Measurements from ENCODE around the gene BRAF.

BRAF gene

GRCh38 chr7:140889150-140889549 is 35.6 kb downstream of the BRAF start:
- no peak for ATAC-seq

GRCh38 chr7:140888087-140888486 is 36.6 kb downstream of the BRAF start:
- no peak for ATAC-seq
- TF ChIP-seq OSR1 (CRISPR knock-in tag; IDR thresholded peaks at IDR 0.05) (no peak), BACH2 (CRISPR knock-in tag; IDR thresholded peaks at IDR 0.05; ENCODE audit: borderline replicate concordance) (no peak), CREB5 (CRISPR knock-in tag; IDR thresholded peaks at IDR 0.05; ENCODE audit: low read depth) (no peak), CSRNP3 (CRISPR knock-in tag; IDR thresholded peaks at IDR 0.05) (no peak), ZC3H10 (CRISPR knock-in tag; IDR thresholded peaks at IDR 0.05) (no peak), GLIS3 (CRISPR knock-in tag; IDR thresholded peaks at IDR 0.05) (no peak), CSDC2 (CRISPR knock-in tag; IDR thresholded peaks at IDR 0.05) (no peak), ZFP30 (CRISPR knock-in tag; IDR thresholded peaks at IDR 0.05) (no peak), ZNF565 (CRISPR knock-in tag; conservative IDR thresholded peaks at IDR 0.05; ENCODE audit: low read depth) (no peak), TCF4 (CRISPR knock-in tag; IDR thresholded peaks at IDR 0.05; ENCODE audit: borderline replicate concordance) (no peak), PATZ1 (CRISPR knock-in tag; IDR thresholded peaks at IDR 0.05; ENCODE audit: borderline replicate concordance) (no peak), PPARA (CRISPR knock-in tag; IDR thresholded peaks at IDR 0.05; ENCODE audit: borderline replicate concordance) (no peak)

More at GRCh38 chr7:140889150-140889549, 35.6 kb downstream of the BRAF start:
- TF ChIP-seq BACH2 (CRISPR knock-in tag; IDR thresholded peaks at IDR 0.05; ENCODE audit: borderline replicate concordance) (no peak), OSR1 (CRISPR knock-in tag; IDR thresholded peaks at IDR 0.05) (no peak), GLIS3 (CRISPR knock-in tag; IDR thresholded peaks at IDR 0.05) (no peak), TSHZ2 (CRISPR knock-in tag; IDR thresholded peaks at IDR 0.05) (no peak), ARNTL (CRISPR knock-in tag; IDR thresholded peaks at IDR 0.05; ENCODE audit: borderline replicate concordance, low read depth) (no peak), ZNF70 (CRISPR knock-in tag; IDR thresholded peaks at IDR 0.05) (no peak), PPARA (CRISPR knock-in tag; IDR thresholded peaks at IDR 0.05; ENCODE audit: borderline replicate concordance) (no peak), ZC3H10 (CRISPR knock-in tag; IDR thresholded peaks at IDR 0.05) (no peak), CSRNP3 (CRISPR knock-in tag; IDR thresholded peaks at IDR 0.05) (no peak), TOX (CRISPR knock-in tag; IDR thresholded peaks at IDR 0.05; ENCODE audit: borderline replicate concordance) (no peak), ESRRG (CRISPR knock-in tag; IDR thresholded peaks at IDR 0.05) (no peak), RARB (CRISPR knock-in tag; IDR thresholded peaks at IDR 0.05) (no peak), TCF4 (CRISPR knock-in tag; IDR thresholded peaks at IDR 0.05; ENCODE audit: borderline replicate concordance) (no peak)

- ATAC-seq: no peak
- TF ChIP-seq CSRNP3 (CRISPR knock-in tag; IDR thresholded peaks at IDR 0.05) (no peak), ZC3H10 (CRISPR knock-in tag; IDR thresholded peaks at IDR 0.05) (no peak), ZFP3 (CRISPR knock-in tag; IDR thresholded peaks at IDR 0.05) (no peak), GLIS3 (CRISPR knock-in tag; IDR thresholded peaks at IDR 0.05) (no peak), ZNF8 (CRISPR knock-in tag; IDR thresholded peaks at IDR 0.05) (no peak), BACH2 (CRISPR knock-in tag; IDR thresholded peaks at IDR 0.05; ENCODE audit: borderline replicate concordance) (no peak), RARB (CRISPR knock-in tag; IDR thresholded peaks at IDR 0.05) (no peak), PPARA (CRISPR knock-in tag; IDR thresholded peaks at IDR 0.05; ENCODE audit: borderline replicate concordance) (no peak), ISL1 (CRISPR knock-in tag; IDR thresholded peaks at IDR 0.05) (no peak), TOX (CRISPR knock-in tag; IDR thresholded peaks at IDR 0.05; ENCODE audit: borderline replicate concordance) (no peak), ARNTL (CRISPR knock-in tag; IDR thresholded peaks at IDR 0.05; ENCODE audit: borderline replicate concordance, low read depth) (no peak), POU6F1 (CRISPR knock-in tag; IDR thresholded peaks at IDR 0.05; ENCODE audit: borderline replicate concordance, low read depth) (no peak), ESRRG (CRISPR knock-in tag; IDR thresholded peaks at IDR 0.05) (no peak), CREB5 (CRISPR knock-in tag; IDR thresholded peaks at IDR 0.05; ENCODE audit: low read depth) (no peak), ZFP30 (CRISPR knock-in tag; IDR thresholded peaks at IDR 0.05) (no peak)
Measured at GRCh38 chr7:140885735-140886334, 38.9 kb downstream of the BRAF start.
